HG03175 (cell line): ENCODE measurements around the gene RBM15.

ENCODE experiments used
- ATAC-seq: cut with Tn5 transposase; IDR thresholded peaks from one replicate; pipeline ENCODE4 v1.9.1; 2021; ENCODE audit warnings: mild to moderate bottlenecking, moderate library complexity; ENCODE audit not compliant: unreplicated experiment

The RBM15 gene

GRCh38 chr1:110350360-110350759, 11.2 kb downstream of the RBM15 start:
- ATAC-seq = no peak

DNA sequence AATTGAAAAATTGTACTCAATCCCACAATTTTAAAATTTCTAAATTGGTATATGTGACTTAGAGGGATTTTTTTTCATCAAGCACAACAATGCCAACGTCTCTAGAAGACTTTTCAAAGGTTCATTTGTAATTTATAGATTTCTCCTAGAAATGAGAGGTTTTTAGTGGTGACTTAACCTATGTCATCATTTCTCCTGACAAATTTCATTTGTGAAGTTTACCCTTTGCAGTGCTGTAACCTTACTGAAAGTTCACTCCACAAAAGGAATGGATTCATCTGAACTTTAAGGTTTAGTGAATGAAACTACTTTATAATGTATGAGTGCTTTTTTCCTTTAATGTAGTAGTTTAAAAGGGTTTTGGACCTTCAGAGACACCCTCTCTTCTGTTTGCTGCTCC, 16.1 kb downstream of the RBM15 start:
- no peak for ATAC-seq

DNA sequence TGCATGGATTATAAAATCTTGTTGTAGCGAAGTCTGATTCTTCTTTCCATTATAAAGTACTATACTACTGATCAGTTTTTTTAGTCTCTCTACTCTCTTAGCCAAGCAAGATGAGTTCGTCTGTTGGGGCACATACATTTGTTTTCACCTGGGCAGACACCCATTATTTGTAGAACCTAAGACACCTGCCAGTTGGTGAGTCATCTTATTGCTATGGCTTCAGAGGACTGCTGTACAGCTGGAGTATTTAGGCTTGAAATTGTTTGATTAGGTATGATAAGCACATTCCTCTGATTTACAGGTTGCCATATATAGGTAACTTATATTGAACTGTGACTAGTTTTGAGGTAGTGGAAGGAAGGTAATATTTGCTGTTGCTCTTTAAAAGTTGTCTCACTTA, 17.2 kb downstream of the RBM15 start:
- no peak for ATAC-seq

- ATAC-seq = no peak
These were observed 21.3 kb downstream of the RBM15 start for GRCh38 chr1:110360431-110360830.

DNA sequence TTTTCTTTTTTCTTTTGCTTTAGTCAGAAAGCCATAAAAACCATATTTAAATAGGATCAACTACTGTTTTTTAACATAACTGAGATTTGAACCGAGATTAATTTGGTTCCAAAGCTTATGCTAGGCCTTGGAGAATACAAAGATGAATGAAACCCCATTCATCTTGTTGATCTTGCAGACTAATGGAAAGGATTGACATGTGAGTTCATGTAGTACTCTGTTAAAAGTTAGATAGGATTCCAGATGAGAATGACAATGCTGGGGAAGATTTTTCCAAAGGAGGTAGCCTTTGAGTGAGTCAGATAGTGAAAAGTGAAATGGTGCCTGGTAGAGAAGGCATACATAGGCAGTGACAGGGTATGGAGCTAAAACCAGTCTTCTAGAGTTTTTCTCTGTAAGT, 22.7 kb downstream of the RBM15 start:
- no peak for ATAC-seq

GRCh38 chr1:110364221-110364620, 25.0 kb downstream of the RBM15 start:
- ATAC-seq = no peak

DNA sequence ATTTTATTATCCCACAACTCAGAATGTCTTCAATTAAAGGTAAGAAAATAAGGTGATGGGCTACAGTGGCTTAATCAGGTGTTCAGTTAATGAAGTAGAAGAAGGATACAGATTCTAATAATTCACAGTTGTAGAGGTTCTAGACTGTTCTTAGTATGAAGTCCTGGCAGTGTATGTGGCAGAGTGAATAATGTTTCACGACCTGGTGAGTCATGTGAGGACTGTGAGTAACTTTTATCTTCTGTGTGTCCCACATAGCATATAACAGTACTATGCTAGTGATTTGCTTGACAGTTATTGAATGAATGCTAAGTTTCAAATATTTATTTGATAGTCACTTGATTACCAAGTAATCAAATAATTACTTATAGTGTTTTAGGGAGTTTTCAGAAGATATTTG, 31.6 kb downstream of the RBM15 start:
- ATAC-seq = no peak

- no peak for ATAC-seq
These were observed 36.3 kb downstream of the RBM15 start for GRCh38 chr1:110375490-110375889.

- no peak for ATAC-seq
These were observed 41.6 kb downstream of the RBM15 start for GRCh38 chr1:110380672-110381283.

- ATAC-seq = no peak
These were observed 44.2 kb downstream of the RBM15 start for GRCh38 chr1:110383251-110383990.

GRCh38 chr1:110384581-110385321, 45.6 kb downstream of the RBM15 start:
- ATAC-seq = peak; percentile 75

- ATAC-seq = no peak
These were observed 46.2 kb downstream of the RBM15 start for GRCh38 chr1:110385369-110385768.

GRCh38 chr1:110387048-110387754, 48.0 kb downstream of the RBM15 start:
- no peak for ATAC-seq

GRCh38 chr1:110390096-110390495, 50.9 kb downstream of the RBM15 start:
- no peak for ATAC-seq

- no peak for ATAC-seq
These were observed 51.6 kb downstream of the RBM15 start, which contains the start of gene SLC16A4 for GRCh38 chr1:110390692-110391245. TSS of gene SLC16A4 (minus strand) at chr1:110391026. CDS start at chr1:110389323, 1,703 bp downstream.

- no peak for ATAC-seq
These were observed 54.1 kb downstream of the RBM15 start for GRCh38 chr1:110393286-110393685.

DNA sequence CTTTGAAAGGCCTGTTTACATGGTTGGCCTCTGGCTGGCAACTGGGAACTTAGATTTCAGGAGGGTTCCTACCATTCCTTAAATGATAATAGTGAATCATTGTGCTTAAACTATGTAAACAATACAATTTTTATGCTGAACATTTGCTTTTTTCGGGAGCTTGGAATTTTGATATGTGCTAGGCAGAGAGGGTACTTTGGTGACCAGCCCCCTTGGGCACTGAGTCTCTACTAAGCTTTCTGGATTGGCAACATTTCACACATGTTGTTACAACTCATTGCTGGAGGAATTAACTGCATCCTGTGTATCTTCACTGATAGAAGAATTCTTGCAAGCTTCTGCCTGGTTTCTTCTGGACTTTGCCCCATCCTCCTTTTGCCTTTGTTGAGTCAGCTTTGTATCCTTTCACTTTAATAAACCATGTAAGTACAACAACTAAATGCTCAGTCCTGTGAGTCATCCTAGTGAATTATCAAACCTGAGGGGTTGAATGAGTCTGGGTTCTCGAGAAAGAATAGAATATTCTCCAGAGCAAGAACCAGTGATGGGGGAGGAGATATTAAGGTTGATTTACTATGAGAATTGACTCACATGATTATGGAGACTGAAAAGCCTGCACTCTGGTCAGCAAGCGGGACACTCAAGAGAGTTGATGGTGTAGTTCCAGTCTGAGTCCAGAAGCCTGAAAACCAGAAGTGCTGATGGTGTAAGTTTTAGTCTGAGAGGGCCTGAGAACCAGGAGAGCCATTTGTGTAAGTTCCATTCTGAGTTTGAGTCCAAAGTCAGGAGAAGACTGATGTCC, 54.7 kb downstream of the RBM15 start:
- ATAC-seq = no peak

- no peak for ATAC-seq
These were observed 55.3 kb downstream of the RBM15 start for GRCh38 chr1:110394493-110394820.
